Measurements from ENCODE around the gene MED23. TPM values are rescaled to one million over a fixed set of nuclear protein-coding genes. Genes with fewer than 3 reads are reported as not detected.

The MED23 gene
- total RNA-seq, 1 donor, result 54.4 TPM

DNA sequence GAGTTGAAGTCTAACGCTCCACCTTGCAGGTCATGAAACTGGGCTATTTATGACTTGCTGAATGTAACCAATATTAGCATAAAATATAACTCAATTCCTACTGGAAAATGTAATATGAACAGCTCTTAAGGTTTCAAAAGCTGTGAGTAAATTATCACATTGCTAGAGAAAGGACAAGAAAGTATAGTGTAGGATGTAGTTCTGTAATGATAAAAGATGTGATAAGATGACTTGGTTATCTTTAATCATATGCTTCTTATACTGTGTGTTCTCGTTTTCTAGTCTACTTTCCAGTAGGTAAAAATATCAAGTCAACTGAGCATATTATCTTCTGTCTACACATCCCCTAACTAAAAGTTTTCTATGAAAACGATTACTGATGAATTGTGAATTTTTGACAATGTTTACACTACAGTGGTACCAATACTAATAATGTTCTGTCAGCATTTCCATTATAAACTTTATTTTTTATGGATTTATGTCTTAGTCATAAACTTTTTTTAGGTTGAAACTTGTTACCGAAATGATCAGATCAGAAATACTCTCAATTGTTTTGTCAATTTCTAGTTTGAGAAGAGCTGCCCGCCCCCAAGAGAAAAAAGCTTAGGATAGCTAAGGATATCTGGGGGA is 14.6 kb downstream of the MED23 start:
- no peak for DNase-seq (ENCODE audit: low read depth)
- TF ChIP-seq, protein P1, sequence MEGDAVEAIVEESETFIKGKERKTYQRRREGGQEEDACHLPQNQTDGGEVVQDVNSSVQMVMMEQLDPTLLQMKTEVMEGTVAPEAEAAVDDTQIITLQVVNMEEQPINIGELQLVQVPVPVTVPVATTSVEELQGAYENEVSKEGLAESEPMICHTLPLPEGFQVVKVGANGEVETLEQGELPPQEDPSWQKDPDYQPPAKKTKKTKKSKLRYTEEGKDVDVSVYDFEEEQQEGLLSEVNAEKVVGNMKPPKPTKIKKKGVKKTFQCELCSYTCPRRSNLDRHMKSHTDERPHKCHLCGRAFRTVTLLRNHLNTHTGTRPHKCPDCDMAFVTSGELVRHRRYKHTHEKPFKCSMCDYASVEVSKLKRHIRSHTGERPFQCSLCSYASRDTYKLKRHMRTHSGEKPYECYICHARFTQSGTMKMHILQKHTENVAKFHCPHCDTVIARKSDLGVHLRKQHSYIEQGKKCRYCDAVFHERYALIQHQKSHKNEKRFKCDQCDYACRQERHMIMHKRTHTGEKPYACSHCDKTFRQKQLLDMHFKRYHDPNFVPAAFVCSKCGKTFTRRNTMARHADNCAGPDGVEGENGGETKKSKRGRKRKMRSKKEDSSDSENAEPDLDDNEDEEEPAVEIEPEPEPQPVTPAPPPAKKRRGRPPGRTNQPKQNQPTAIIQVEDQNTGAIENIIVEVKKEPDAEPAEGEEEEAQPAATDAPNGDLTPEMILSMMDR (IDR thresholded peaks at IDR 0.05; ENCODE audit: insufficient read depth, low read depth, low read length), result no peak
- H3K4me3 ChIP-seq (ENCODE audit: low read depth, low read length), result no peak overlapping the region

DNA sequence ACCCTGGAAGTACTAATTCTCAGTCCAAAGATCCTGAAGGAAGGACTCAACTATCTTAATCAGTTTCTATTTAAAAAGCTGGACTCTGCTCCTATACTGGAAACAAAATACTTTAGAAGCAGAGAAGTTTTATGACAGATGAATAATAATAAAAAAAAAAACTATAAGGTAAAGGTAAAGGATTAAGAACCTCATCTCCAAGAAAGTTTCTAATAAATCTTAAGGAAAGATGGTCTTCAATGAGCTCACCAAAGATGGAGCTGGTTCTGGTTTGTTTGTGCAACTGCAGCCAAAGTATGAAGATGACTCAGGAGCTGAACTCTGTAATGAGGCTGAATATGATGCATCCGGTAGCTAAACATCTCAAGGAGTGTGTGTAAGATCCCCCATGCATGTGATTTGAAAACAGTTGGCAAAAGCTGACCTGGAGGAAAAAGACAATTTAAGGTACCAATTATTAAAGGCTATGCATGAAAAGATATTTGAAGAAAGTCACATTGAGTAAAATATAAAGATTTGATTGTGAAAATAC is 25.2 kb downstream of the MED23 start:
- TF ChIP-seq, protein P1 (IDR thresholded peaks at IDR 0.05; ENCODE audit: insufficient read depth, low read depth, low read length), result no peak

DNA sequence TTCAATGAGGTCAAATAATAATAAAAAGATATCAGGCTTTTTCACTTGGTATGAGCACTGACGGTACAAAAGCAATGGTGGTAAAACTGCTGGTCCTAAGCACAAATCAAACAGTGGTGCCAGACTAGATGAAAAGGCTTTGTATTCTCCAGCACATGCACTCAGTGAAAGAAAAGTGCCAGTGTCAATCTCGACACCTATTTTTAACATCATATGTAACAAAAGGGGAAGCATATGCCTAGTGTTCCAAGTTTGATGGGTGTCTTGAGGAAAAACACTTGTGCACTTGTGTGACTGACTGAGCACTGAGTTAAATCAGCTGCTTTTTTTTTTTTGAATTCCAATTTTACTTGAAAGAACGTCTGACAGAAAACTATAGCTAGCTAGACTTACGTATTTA is 27.3 kb downstream of the MED23 start:
- no peak for DNase-seq (ENCODE audit: low read depth)
- TF ChIP-seq, protein P1 (IDR thresholded peaks at IDR 0.05; ENCODE audit: insufficient read depth, low read depth, low read length), result no peak
- H3K4me3 ChIP-seq (ENCODE audit: low read depth, low read length), result no peak overlapping the region

More for the DNA sequence above, 25.2 kb downstream of the MED23 start:
- peak; percentile 78 for DNase-seq (ENCODE audit: low read depth)
- H3K4me3 ChIP-seq (ENCODE audit: low read depth, low read length), result no peak overlapping the region

DNA sequence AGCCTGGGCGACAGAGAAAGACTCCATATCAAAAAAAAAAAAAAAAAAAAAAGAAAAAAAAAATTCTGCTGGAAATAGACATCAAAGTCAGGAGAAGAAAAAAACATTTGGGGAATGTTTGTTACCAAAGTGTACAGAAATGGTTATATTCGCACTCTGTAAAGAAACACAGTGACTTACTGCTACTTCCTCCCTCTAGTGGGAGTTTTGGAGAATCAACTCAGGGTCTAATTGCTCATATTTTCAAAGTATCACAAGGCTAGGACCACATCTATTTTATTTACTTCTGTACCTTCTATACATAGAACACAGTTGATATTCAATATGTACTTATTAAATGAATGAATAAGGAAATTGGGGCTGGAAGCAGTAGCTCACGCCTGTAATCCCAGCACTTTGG is 30.6 kb downstream of the MED23 start:
- DNase-seq (ENCODE audit: low read depth), result peak; percentile 2
- H3K4me3 ChIP-seq (ENCODE audit: low read depth, low read length), result no peak overlapping the region
- TF ChIP-seq, protein P1 (IDR thresholded peaks at IDR 0.05; ENCODE audit: insufficient read depth, low read depth, low read length), result peak; percentile 40

DNA sequence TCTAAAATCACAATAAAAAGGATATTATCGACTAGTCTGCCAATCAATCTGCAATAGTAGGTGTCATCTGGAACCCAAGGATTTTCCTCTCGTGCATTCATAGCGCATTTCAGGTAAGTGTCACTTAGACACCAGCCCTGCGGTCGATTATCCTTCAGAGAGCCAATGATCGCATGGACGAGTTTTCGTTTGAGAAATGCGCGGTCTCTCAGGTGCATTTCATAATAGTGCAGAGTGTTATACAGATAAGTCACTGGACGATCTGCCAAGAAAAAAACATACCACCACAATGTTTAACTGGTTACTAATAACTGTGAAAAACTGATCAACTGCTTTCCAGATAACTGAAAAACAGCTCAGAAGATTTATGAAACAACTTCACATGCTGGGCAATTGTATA is 34.0 kb downstream of the MED23 start:
- TF ChIP-seq, protein P1 (IDR thresholded peaks at IDR 0.05; ENCODE audit: insufficient read depth, low read depth, low read length), result no peak
- DNase-seq (ENCODE audit: low read depth), result no peak
- H3K4me3 ChIP-seq (ENCODE audit: low read depth, low read length), result no peak overlapping the region

DNA sequence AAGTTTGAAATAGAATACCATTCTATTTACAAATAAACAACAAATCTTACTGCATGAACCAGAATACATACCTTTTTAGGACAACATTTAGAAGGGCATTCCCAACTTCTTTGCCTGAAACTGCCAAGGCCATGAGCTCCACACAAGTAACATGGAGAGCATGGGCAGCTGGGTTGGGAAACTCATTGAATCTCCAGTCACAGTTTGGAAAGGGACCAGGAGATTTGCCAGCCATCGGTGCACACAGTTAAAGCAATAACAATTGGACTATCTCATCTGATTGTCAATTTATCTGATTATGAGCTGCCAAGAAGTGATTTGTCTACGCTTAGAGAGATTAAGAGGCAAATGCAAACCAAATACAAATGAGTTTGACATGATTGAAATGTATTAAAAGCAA is 35.1 kb downstream of the MED23 start:
- TF ChIP-seq, protein P1 (IDR thresholded peaks at IDR 0.05; ENCODE audit: insufficient read depth, low read depth, low read length), result no peak
- no peak overlapping the region for H3K4me3 ChIP-seq (ENCODE audit: low read depth, low read length)
- no peak for DNase-seq (ENCODE audit: low read depth)

DNA sequence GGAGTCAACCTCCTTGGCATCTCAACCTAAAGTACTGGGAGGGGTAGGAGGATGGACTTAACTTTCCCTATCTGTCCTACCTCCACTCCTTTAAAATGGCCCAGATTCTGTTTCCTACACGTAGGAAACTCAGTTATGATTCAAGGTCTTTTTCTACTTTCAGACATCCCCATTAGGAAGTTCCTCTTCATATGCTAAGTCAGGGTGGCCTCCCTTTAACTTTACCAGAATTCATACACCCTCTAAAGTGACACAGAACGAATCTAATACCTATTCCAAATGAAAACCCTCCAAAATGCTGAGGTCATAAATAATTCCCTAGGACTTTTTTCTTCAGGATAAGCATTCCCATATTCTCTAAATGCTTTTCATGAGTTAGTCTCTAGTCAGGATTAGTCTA is 39.4 kb downstream of the MED23 start:
- TF ChIP-seq, protein P1 (IDR thresholded peaks at IDR 0.05; ENCODE audit: insufficient read depth, low read depth, low read length), result no peak

More for the DNA sequence above, 39.4 kb downstream of the MED23 start:
- no peak for DNase-seq (ENCODE audit: low read depth)
- H3K4me3 ChIP-seq (ENCODE audit: low read depth, low read length), result no peak overlapping the region

Measured in fibroblast of villous mesenchyme (primary cell).